HepG2 (cell line): ENCODE data around the gene PPP2R5C. TPM values are rescaled to one million over a fixed set of nuclear protein-coding genes. Genes with fewer than 3 reads are reported as not detected.

Source experiments
- DMTF1 ChIP-seq: sonication (generic); formaldehyde crosslinking; IDR thresholded peaks from 2 replicates; pipeline ENCODE4 v1.4.0; 2020; ENCODE audit warnings: mild to moderate bottlenecking, missing genetic modification reagents
- GTF3A ChIP-seq: sonication (generic); formaldehyde crosslinking; conservative IDR thresholded peaks from 2 replicates; pipeline ENCODE4 v1.4.0; 2020; ENCODE audit warnings: mild to moderate bottlenecking, missing genetic modification reagents
- HNF1A ChIP-seq, 2 experiments: sonication (generic) in 1 of 2; formaldehyde crosslinking in 1 of 2; IDR thresholded peaks; 2 replicates each; pipeline versions ENCODE4 v1.4.0 to v1.6.1; 2016 to 2020; ENCODE audit warnings: borderline replicate concordance in 1 of 2, low read depth in 1 of 2, mild to moderate bottlenecking in 1 of 2, missing genetic modification reagents in 1 of 2
- KAT2B ChIP-seq: fragments of 150-350 bp; IDR thresholded peaks from 2 replicates; pipeline ENCODE4 v1.6.1; 2014; ENCODE audit warnings: low read depth, low read length, borderline replicate concordance
- KDM3A ChIP-seq: IDR thresholded peaks from 2 replicates; pipeline ENCODE4 v1.6.1; 2018; ENCODE audit warnings: low read depth, missing compliant biosample characterization
- MYNN ChIP-seq: sonication (generic); formaldehyde crosslinking; IDR thresholded peaks from 2 replicates; pipeline ENCODE4 v1.4.0; 2020; ENCODE audit warnings: mild to moderate bottlenecking, low read depth, missing genetic modification reagents
- PLSCR1 ChIP-seq: sonication (generic); formaldehyde crosslinking; IDR thresholded peaks from 2 replicates; pipeline ENCODE4 v1.5.0; 2020; ENCODE audit warnings: missing genetic modification reagents, mild to moderate bottlenecking, borderline replicate concordance
- RARG ChIP-seq: sonication (generic); formaldehyde crosslinking; IDR thresholded peaks from 2 replicates; pipeline ENCODE4 v1.4.0; 2020; ENCODE audit warnings: low read depth, mild to moderate bottlenecking, missing genetic modification reagents
- SMAD9 ChIP-seq: sonication (generic); formaldehyde crosslinking; IDR thresholded peaks from 2 replicates; pipeline ENCODE4 v1.5.1; 2020; ENCODE audit warnings: mild to moderate bottlenecking, missing genetic modification reagents
- U2AF2 ChIP-seq: fragments of 200-400 bp; formaldehyde crosslinking; IDR thresholded peaks from 2 replicates; pipeline ENCODE4 v1.6.1; 2017; ENCODE audit warnings: low read depth, mild to moderate bottlenecking, low read length
- ZBTB43 ChIP-seq: sonication (generic); formaldehyde crosslinking; conservative IDR thresholded peaks from 2 replicates; pipeline ENCODE4 v1.4.0; 2020; ENCODE audit warnings: missing genetic modification reagents
- ZBTB49 ChIP-seq: sonication (generic); formaldehyde crosslinking; IDR thresholded peaks from 2 replicates; pipeline ENCODE4 v1.4.0; 2020; ENCODE audit warnings: missing genetic modification reagents, borderline replicate concordance
- ZC3H4 ChIP-seq: sonication (generic); formaldehyde crosslinking; IDR thresholded peaks from 2 replicates; pipeline ENCODE4 v1.4.0; 2020; ENCODE audit warnings: missing genetic modification reagents, borderline replicate concordance
- ZKSCAN8 ChIP-seq: IDR thresholded peaks from 2 replicates; pipeline ENCODE4 v1.6.1; 2016; ENCODE audit warnings: borderline replicate concordance, missing genetic modification reagents, missing compliant biosample characterization
- ZNF20 ChIP-seq: sonication (generic); formaldehyde crosslinking; IDR thresholded peaks from 2 replicates; pipeline ENCODE4 v1.4.0; 2020; ENCODE audit warnings: mild to moderate bottlenecking, moderate library complexity, missing genetic modification reagents
- ZNF83 ChIP-seq: sonication (generic); formaldehyde crosslinking; IDR thresholded peaks from 2 replicates; pipeline ENCODE4 v1.4.0; 2020; ENCODE audit warnings: missing genetic modification reagents, mild to moderate bottlenecking, borderline replicate concordance
- polyA plus RNA-seq, 8 experiments: library from polyadenylated mRNA; depleted of rRNA in 3 of 8; stranded (reverse) in 7 of 8; unstranded in 1 of 8; fragments of >200 nt; fragmentation: Illumina TruSeq in 4 of 8; extraction: Trizol in 4 of 8; gene quantifications; 2 replicates each; pipeline versions ENCODE4 v1.2.1 to v1.2.3, GENCODE V29; 2011 to 2016; ENCODE audit warnings: low read depth in 4 of 8, missing spikeins in 1 of 8, mixed read lengths in 1 of 8; ENCODE audit not compliant: insufficient read depth in 1 of 8
- total RNA-seq, 5 experiments: library from RNA; depleted of rRNA; stranded (reverse); fragments of >200 nt; fragmentation: Illumina TruSeq; extraction: Trizol; gene quantifications; 2 replicates each; pipeline ENCODE4 v1.2.3, GENCODE V29; 2016; ENCODE audit warnings: low read depth in 1 of 5

PPP2R5C gene
- total and polyA plus RNA-seq, 2 of the 13 experiments (the other 11 are each of a cell fraction or from before 2014, with no cell fraction given), result 74.3 to 78.5 TPM

GRCh38 chr14:101809671-101810514 lies 48.4 kb downstream of the PPP2R5C start (continued):
- TF ChIP-seq PLSCR1 (CRISPR knock-in tag) (no peak), SMAD9 (CRISPR knock-in tag) (no peak), MYNN (no peak), GTF3A (no peak), RARG (CRISPR knock-in tag) (no peak), ZC3H4 (CRISPR knock-in tag) (no peak), KDM3A (CRISPR knock-in tag) (0 out of 2 replicates have a peak, but pooled peaks have one; percentile 58), ZKSCAN8 (CRISPR knock-in tag) (0 out of 2 replicates have a peak, but pooled peaks have one; percentile 15), ZNF20 (CRISPR knock-in tag) (no peak), U2AF2 (no peak), KAT2B (no peak), ZBTB43 (CRISPR knock-in tag) (no peak), ZNF83 (CRISPR knock-in tag) (no peak), HNF1A (IDR thresholded peaks at IDR 0.05; ENCODE audit: low read depth) (peak; percentile 72; the same call in 1 of the 2 replicates), HNF1A (CRISPR knock-in tag; IDR thresholded peaks at IDR 0.05; ENCODE audit: borderline replicate concordance) (peak; percentile 61; the same call in 1 of the 2 replicates), ZBTB49 (CRISPR knock-in tag) (peak; percentile 30; the same call in 1 of the 2 replicates), DMTF1 (no peak)
